GM12891 (cell line): ENCODE measurements around the gene GRK3.

Source experiments
- PAX5 ChIP-seq: IDR thresholded peaks from 2 replicates; pipeline ENCODE4 v1.6.1; 2011; ENCODE audit warnings: low read length, moderate library complexity, mild to moderate bottlenecking; ENCODE audit not compliant: insufficient read depth, severe bottlenecking
- POLR2A ChIP-seq: IDR thresholded peaks from 2 replicates; pipeline ENCODE4 v1.6.1; 2011; ENCODE audit warnings: low read depth, low read length, control low read depth
- POLR2AphosphoS5 ChIP-seq: IDR thresholded peaks from 2 replicates; pipeline ENCODE4 v1.6.1; 2011; ENCODE audit warnings: low read depth, low read length, control low read depth
- POU2F2 ChIP-seq: IDR thresholded peaks from 2 replicates; pipeline ENCODE4 v1.6.1; 2011; ENCODE audit warnings: low read depth, mild to moderate bottlenecking, control low read depth, low read length, moderate library complexity
- SPI1 ChIP-seq: IDR thresholded peaks from 2 replicates; pipeline ENCODE4 v1.6.1; 2011; ENCODE audit warnings: low read depth, low read length, control low read depth
- TAF1 ChIP-seq: IDR thresholded peaks from 2 replicates; pipeline ENCODE4 v1.6.1; 2011; ENCODE audit warnings: low read depth, low read length, control low read depth

DNA sequence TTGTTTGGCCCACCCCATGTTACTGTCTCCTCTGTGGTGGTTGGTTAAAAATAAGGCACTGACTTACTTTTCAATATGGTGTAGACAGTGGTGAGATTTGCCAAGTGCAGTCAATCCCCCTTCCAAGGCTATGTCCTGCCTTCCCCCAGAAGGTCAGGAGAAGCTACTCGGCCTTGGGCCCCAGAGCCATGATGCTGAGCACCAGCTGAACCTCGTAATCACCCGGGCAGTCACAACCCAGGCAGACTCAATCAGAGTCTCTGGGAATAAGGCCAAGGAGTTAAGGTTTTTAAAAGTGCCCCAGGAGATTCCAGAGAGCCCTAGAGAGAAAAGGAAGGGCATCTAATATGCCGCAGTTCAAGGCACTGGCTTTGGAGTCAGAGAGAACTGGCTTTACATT is 201.3 kb downstream of the GRK3 start:
- TF ChIP-seq POLR2A = no peak
- no peak for TF ChIP-seq TAF1
- TF ChIP-seq POLR2AphosphoS5 = no peak
- no peak for TF ChIP-seq PAX5
- no peak for TF ChIP-seq SPI1
- TF ChIP-seq POU2F2 = no peak
